MM.1S (cell line): ENCODE measurements around the gene SETD3.

Experiments
- DNase-seq: peaks from one replicate; pipeline ENCODE4 v3.0.0-alpha.2; 2015
- H2AFZ ChIP-seq: fragments of 300-600 bp; sonication (generic); 2 replicates; pipeline ENCODE4 v1.6.0; 2016; ENCODE audit warnings: antibody characterized with exemption, low read length
- H3F3A ChIP-seq: fragments of 300-600 bp; sonication (generic); 2 replicates; pipeline ENCODE4 v1.6.1; 2016; ENCODE audit warnings: mild to moderate bottlenecking, antibody characterized with exemption, low read length, moderate library complexity, mixed read lengths; ENCODE audit not compliant: insufficient read depth
- H3K27ac ChIP-seq: fragments of 300-600 bp; sonication (generic); 2 replicates; pipeline ENCODE4 v1.5.1; 2016; ENCODE audit warnings: mild to moderate bottlenecking, low read length
- H3K27me3 ChIP-seq: fragments of 300-600 bp; sonication (generic); replicated peaks from 2 replicates; pipeline ENCODE4 v1.6.0; 2016; ENCODE audit warnings: low read length; ENCODE audit not compliant: insufficient read depth
- H3K36me3 ChIP-seq: fragments of 300-600 bp; sonication (generic); replicated peaks from 2 replicates; pipeline ENCODE4 v1.6.1; 2016; ENCODE audit warnings: mild to moderate bottlenecking, low read length, mixed read lengths; ENCODE audit not compliant: insufficient read depth
- H3K4me1 ChIP-seq: fragments of 300-600 bp; sonication (generic); 2 replicates; pipeline ENCODE4 v1.6.1; 2016; ENCODE audit warnings: low read length, mixed read lengths
- H3K4me2 ChIP-seq: fragments of 300-600 bp; sonication (generic); 2 replicates; pipeline ENCODE4 v1.6.0; 2016; ENCODE audit warnings: low read depth, low read length
- H3K4me3 ChIP-seq: fragments of 300-600 bp; sonication (generic); 2 replicates; pipeline ENCODE4 v1.5.1; 2016; ENCODE audit warnings: low read length, mixed read lengths
- H3K79me2 ChIP-seq: fragments of 300-600 bp; sonication (generic); 2 replicates; pipeline ENCODE4 v1.6.1; 2016; ENCODE audit warnings: mixed run types, low read length, mixed read lengths
- H3K9ac ChIP-seq: fragments of 300-600 bp; sonication (generic); 2 replicates; pipeline ENCODE4 v1.6.1; 2016; ENCODE audit warnings: low read length, mixed read lengths
- H3K9me2 ChIP-seq: fragments of 300-600 bp; sonication (generic); replicated peaks from 2 replicates; pipeline ENCODE4 v1.6.1; 2016; ENCODE audit warnings: mild to moderate bottlenecking, low read length, mixed read lengths; ENCODE audit not compliant: insufficient read depth
- H3K9me3 ChIP-seq: fragments of 300-600 bp; sonication (generic); replicated peaks from 2 replicates; pipeline ENCODE4 v1.6.1; 2016; ENCODE audit warnings: mild to moderate bottlenecking, low read length, mixed read lengths; ENCODE audit not compliant: insufficient read depth
- H4K20me1 ChIP-seq: fragments of 300-600 bp; sonication (generic); 2 replicates; pipeline ENCODE4 v1.6.1; 2016; ENCODE audit warnings: mild to moderate bottlenecking, low read length, moderate library complexity, mixed read lengths; ENCODE audit not compliant: insufficient read depth
- EZH2 ChIP-seq: fragments of 300-600 bp; sonication (generic); optimal IDR thresholded peaks from 2 replicates; pipeline ENCODE3; 2017; ENCODE audit warnings: low read depth, mild to moderate bottlenecking, antibody characterized with exemption, low read length, mixed read lengths
- EZH2phosphoT487 ChIP-seq: fragments of 300-600 bp; sonication (generic); IDR thresholded peaks from 2 replicates; pipeline ENCODE4 v1.6.1; 2018; ENCODE audit warnings: antibody characterized with exemption, low read length
- TF ChIP-seq, protein P1 (sequence below): fragments of 300-600 bp; sonication (generic); IDR thresholded peaks from 2 replicates; pipeline ENCODE4 v1.5.1; 2016; ENCODE audit warnings: antibody characterized with exemption, low read length, mixed read lengths

The SETD3 gene

GRCh38 chr14:99476864-99477263 lies 3.8 kb downstream of the SETD3 start:
- no peaks in the 10 kb centered on the region for H3F3A ChIP-seq
- no peak overlapping the region for H2AFZ ChIP-seq
- H3K9me3 ChIP-seq: no peaks in the 10 kb centered on the region
- DNase-seq: no peak
- no peaks in the 10 kb centered on the region for H3K9me2 ChIP-seq
- H3K9ac ChIP-seq: no peak overlapping the region
- no peak overlapping the region for H3K4me3 ChIP-seq
- H4K20me1 ChIP-seq: no peaks in the 10 kb centered on the region
- TF ChIP-seq, protein P1, sequence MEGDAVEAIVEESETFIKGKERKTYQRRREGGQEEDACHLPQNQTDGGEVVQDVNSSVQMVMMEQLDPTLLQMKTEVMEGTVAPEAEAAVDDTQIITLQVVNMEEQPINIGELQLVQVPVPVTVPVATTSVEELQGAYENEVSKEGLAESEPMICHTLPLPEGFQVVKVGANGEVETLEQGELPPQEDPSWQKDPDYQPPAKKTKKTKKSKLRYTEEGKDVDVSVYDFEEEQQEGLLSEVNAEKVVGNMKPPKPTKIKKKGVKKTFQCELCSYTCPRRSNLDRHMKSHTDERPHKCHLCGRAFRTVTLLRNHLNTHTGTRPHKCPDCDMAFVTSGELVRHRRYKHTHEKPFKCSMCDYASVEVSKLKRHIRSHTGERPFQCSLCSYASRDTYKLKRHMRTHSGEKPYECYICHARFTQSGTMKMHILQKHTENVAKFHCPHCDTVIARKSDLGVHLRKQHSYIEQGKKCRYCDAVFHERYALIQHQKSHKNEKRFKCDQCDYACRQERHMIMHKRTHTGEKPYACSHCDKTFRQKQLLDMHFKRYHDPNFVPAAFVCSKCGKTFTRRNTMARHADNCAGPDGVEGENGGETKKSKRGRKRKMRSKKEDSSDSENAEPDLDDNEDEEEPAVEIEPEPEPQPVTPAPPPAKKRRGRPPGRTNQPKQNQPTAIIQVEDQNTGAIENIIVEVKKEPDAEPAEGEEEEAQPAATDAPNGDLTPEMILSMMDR: no peak
- no peak overlapping the region for H3K27ac ChIP-seq
- peaks cover 78% of the 10 kb centered on the region for H3K79me2 ChIP-seq
- H3K27me3 ChIP-seq: no peaks in the 10 kb centered on the region
- no peak overlapping the region for H3K4me2 ChIP-seq
- no peaks in the 10 kb centered on the region for H3K36me3 ChIP-seq
- H3K4me1 ChIP-seq: no peaks in the 10 kb centered on the region

- no peaks in the 10 kb centered on the region for H3F3A ChIP-seq
- H4K20me1 ChIP-seq: no peaks in the 10 kb centered on the region
- TF ChIP-seq EZH2phosphoT487: no peak
- TF ChIP-seq EZH2: no peak
- TF ChIP-seq, protein P1: no peak
- H3K9me3 ChIP-seq: no peaks in the 10 kb centered on the region
- no peak overlapping the region for H2AFZ ChIP-seq
- H3K4me2 ChIP-seq: no peak overlapping the region
- DNase-seq: no peak
- no peaks in the 10 kb centered on the region for H3K4me1 ChIP-seq
- no peaks in the 10 kb centered on the region for H3K27me3 ChIP-seq
- H3K79me2 ChIP-seq: peaks cover 83% of the 10 kb centered on the region
- no peaks in the 10 kb centered on the region for H3K9me2 ChIP-seq
- no peak overlapping the region for H3K4me3 ChIP-seq
- no peaks in the 10 kb centered on the region for H3K36me3 ChIP-seq
- H3K27ac ChIP-seq: no peak overlapping the region
- no peak overlapping the region for H3K9ac ChIP-seq
Measured at GRCh38 chr14:99475660-99476059, 5.0 kb downstream of the SETD3 start.

GRCh38 chr14:99475179-99475578 lies 5.5 kb downstream of the SETD3 start:
- Histone ChIP-seq H3K4me1 (no peaks in the 10 kb centered on the region), H3K4me3 (no peak overlapping the region), H4K20me1 (no peaks in the 10 kb centered on the region), H3F3A (no peaks in the 10 kb centered on the region), H3K9me2 (no peaks in the 10 kb centered on the region), H3K27ac (no peak overlapping the region), H3K27me3 (no peaks in the 10 kb centered on the region), H3K9ac (no peak overlapping the region), H3K79me2 (peaks cover 87% of the 10 kb centered on the region), H2AFZ (no peak overlapping the region), H3K36me3 (no peaks in the 10 kb centered on the region), H3K9me3 (no peaks in the 10 kb centered on the region), H3K4me2 (no peak overlapping the region)
- DNase-seq: no peak
- no peak for TF ChIP-seq EZH2
- TF ChIP-seq EZH2phosphoT487: no peak
- TF ChIP-seq, protein P1: no peak
